HCT116 (cell line): Measurements from ENCODE around the gene IGSF6. TPM values are rescaled to one million over a fixed set of nuclear protein-coding genes. Genes with fewer than 3 reads are reported as not detected.
"Not testable (repeated sequence)": the region's sequence is repeated elsewhere in the genome, so short reads cannot be mapped to it uniquely, and the experiment has no call there.

Experiments
- ATAC-seq: fragments of 200-7000 bp; cut with Tn5 transposase; 2 replicates; pipeline ENCODE4 v1.9.1; 2020; ENCODE audit warnings: mild to moderate bottlenecking, moderate library complexity
- BruUV-seq: library from RNA; stranded (reverse); fragments of 400-500 nt; replicated peaks from 2 replicates; lab custom pipeline; 2021; lab: Mats Ljungman, UMichigan
- CTCF ChIA-PET: fragments of 300-600 bp; sonication (Branson Sonifier 250); formaldehyde crosslinking; loops from one replicate; lab custom pipeline; 2021; ENCODE audit warnings: antibody characterized with exemption; lab: Charles Lee
- POLR2A ChIA-PET: fragments of 300-600, 350-600 bp; sonication (Branson Sonifier 250); formaldehyde crosslinking; loops from one replicate; lab custom pipeline; 2021; ENCODE audit warnings: antibody characterized with exemption; lab: Charles Lee
- RAD21 ChIA-PET, 2 experiments: fragments of 300-600 bp; sonication (Branson Sonifier 250); formaldehyde crosslinking; loops; one replicate each; lab custom pipeline; 2023; ENCODE audit warnings: low total read pairs in 2 of 2; ENCODE audit not compliant: uncharacterized antibody in 2 of 2, unreplicated experiment in 2 of 2, low non-redundant PET in 1 of 2; lab: Charles Lee
- DNase-seq: peaks from one replicate; pipeline ENCODE4 v3.0.0-alpha.2; 2010; ENCODE audit warnings: low read depth, low spot score
- H2AFZ ChIP-seq: fragments of 200-600 bp; shearing (Covaris generic), sonication (generic); 2 replicates; pipeline ENCODE4 v1.6.1; 2017; ENCODE audit warnings: low read depth, mixed run types, mixed read lengths, antibody characterized with exemption, low read length; ENCODE audit not compliant: poor library complexity, severe bottlenecking
- H3K27ac ChIP-seq: 2 replicates; pipeline ENCODE4 v1.5.1; 2012; ENCODE audit warnings: low read depth, low read length
- H3K27me3 ChIP-seq: fragments of 200-600 bp; sonication (generic); 2 replicates; pipeline ENCODE4 v1.6.1; 2016; ENCODE audit warnings: mixed run types, low read length, mixed read lengths; ENCODE audit not compliant: insufficient read depth
- H3K36me3 ChIP-seq, 2 experiments: fragments of 200-500 bp in 1 of 2; fragments of 200-600 bp in 1 of 2; sonication (Bioruptor generic) in 1 of 2; sonication (generic) in 1 of 2; 2 replicates each; pipeline versions ENCODE4 v1.5.1 to v1.6.1; 2014 to 2016; ENCODE audit warnings: low read length in 2 of 2, inconsistent platforms in 1 of 2, mixed read lengths in 1 of 2, mixed run types in 1 of 2; ENCODE audit not compliant: insufficient read depth in 2 of 2, control insufficient read depth in 1 of 2
- H3K4me1 ChIP-seq, 2 experiments: fragments of 200-600 bp in 1 of 2; sonication (generic) in 1 of 2; 2 replicates each; pipeline versions ENCODE4 v1.5.1 to v1.6.1; 2012 to 2017; ENCODE audit warnings: low read length in 2 of 2, inconsistent platforms in 1 of 2, mild to moderate bottlenecking in 1 of 2, mixed read lengths in 1 of 2, mixed run types in 1 of 2, moderate library complexity in 1 of 2; ENCODE audit not compliant: insufficient read depth in 2 of 2, control insufficient read depth in 1 of 2
- H3K4me2 ChIP-seq: fragments of 200-600 bp; sonication (generic); 2 replicates; pipeline ENCODE4 v1.6.1; 2017; ENCODE audit warnings: mixed run types, low read length, mixed read lengths
- H3K4me3 ChIP-seq, 2 experiments: fragments of 200-600 bp in 1 of 2; sonication (generic) in 1 of 2; replicated peaks in 1 of 2; 2 replicates each; pipeline ENCODE4 v1.5.1; 2011 to 2016; ENCODE audit warnings: low read length in 2 of 2, control low read depth in 1 of 2, low read depth in 1 of 2, mild to moderate bottlenecking in 1 of 2, mixed read lengths in 1 of 2, mixed run types in 1 of 2
- H3K79me2 ChIP-seq: fragments of 200-600 bp; sonication (generic); 2 replicates; pipeline ENCODE4 v1.6.1; 2017; ENCODE audit warnings: mild to moderate bottlenecking, mixed run types, low read length, moderate library complexity, mixed read lengths; ENCODE audit not compliant: insufficient read depth
- H3K9ac ChIP-seq: fragments of 200-600 bp; sonication (generic); 2 replicates; pipeline ENCODE4 v1.6.1; 2016; ENCODE audit warnings: low read length, mixed read lengths
- H3K9me2 ChIP-seq: fragments of 200-600 bp; sonication (generic), shearing (Covaris generic); 2 replicates; pipeline ENCODE4 v1.6.1; 2017; ENCODE audit warnings: mixed run types, mild to moderate bottlenecking, moderate library complexity; ENCODE audit not compliant: insufficient read depth
- H3K9me3 ChIP-seq, 2 experiments: fragments of 200-500 bp in 1 of 2; fragments of 200-600 bp in 1 of 2; sonication (Bioruptor generic) in 1 of 2; sonication (generic) in 1 of 2; 2 replicates each; pipeline ENCODE4 v1.6.1; 2014 to 2017; ENCODE audit warnings: low read length in 2 of 2, mixed read lengths in 2 of 2, inconsistent platforms in 1 of 2, low read depth in 1 of 2, mild to moderate bottlenecking in 1 of 2, mixed run types in 1 of 2, moderate library complexity in 1 of 2; ENCODE audit not compliant: control insufficient read depth in 1 of 2, insufficient read depth in 1 of 2
- H4K20me1 ChIP-seq: fragments of 200-600 bp; sonication (generic), shearing (Covaris generic); 2 replicates; pipeline ENCODE4 v1.6.1; 2017; ENCODE audit warnings: mixed run types, mild to moderate bottlenecking, moderate library complexity; ENCODE audit not compliant: insufficient read depth
- CBX3 ChIP-seq: IDR thresholded peaks from 2 replicates; pipeline ENCODE4 v1.6.1; 2012; ENCODE audit warnings: low read depth
- EZH2phosphoT487 ChIP-seq: fragments of 200-600 bp; IDR thresholded peaks from 2 replicates; pipeline ENCODE4 v1.6.1; 2018; ENCODE audit warnings: antibody characterized with exemption, borderline replicate concordance
- POLR2A ChIP-seq: IDR thresholded peaks from 2 replicates; pipeline ENCODE4 v1.7.0; 2011; ENCODE audit warnings: borderline replicate concordance; ENCODE audit not compliant: insufficient read depth, insufficient read length; ENCODE audit errors: extremely low read depth
- POLR2AphosphoS5 ChIP-seq: IDR thresholded peaks from 2 replicates; pipeline ENCODE4 v1.6.1; 2011; ENCODE audit warnings: mild to moderate bottlenecking, low read depth, low read length, moderate library complexity
- REST ChIP-seq: IDR thresholded peaks from 2 replicates; pipeline ENCODE4 v1.6.1; 2012; ENCODE audit warnings: low read depth
- ZNF274 ChIP-seq: fragments of 200-500 bp; sonication (Bioruptor generic); IDR thresholded peaks from 2 replicates; pipeline ENCODE4 v1.6.1; 2014; ENCODE audit warnings: mild to moderate bottlenecking, low read depth, low read length, inconsistent platforms
- intact Hi-C: fragments of 100-400 bp; cut with micrococcal nuclease; formaldehyde crosslinking; loops from 2 replicates; pipeline ENCODE4 v1.10.0; 2022
- total RNA-seq: library from RNA; stranded (reverse); gene quantifications from one replicate; pipeline ENCODE4 v1.2.1, GENCODE V29; 2021; ENCODE audit not compliant: unreplicated experiment
- TF ChIP-seq, protein P1 (sequence below): IDR thresholded peaks from 2 replicates; pipeline ENCODE4 v1.6.1; 2011; ENCODE audit warnings: mild to moderate bottlenecking, low read length, moderate library complexity; ENCODE audit not compliant: insufficient replicate concordance; ENCODE audit errors: extremely low read depth

IGSF6 gene
- total RNA-seq, 1 experiment from 2014 or later: not detected

DNA sequence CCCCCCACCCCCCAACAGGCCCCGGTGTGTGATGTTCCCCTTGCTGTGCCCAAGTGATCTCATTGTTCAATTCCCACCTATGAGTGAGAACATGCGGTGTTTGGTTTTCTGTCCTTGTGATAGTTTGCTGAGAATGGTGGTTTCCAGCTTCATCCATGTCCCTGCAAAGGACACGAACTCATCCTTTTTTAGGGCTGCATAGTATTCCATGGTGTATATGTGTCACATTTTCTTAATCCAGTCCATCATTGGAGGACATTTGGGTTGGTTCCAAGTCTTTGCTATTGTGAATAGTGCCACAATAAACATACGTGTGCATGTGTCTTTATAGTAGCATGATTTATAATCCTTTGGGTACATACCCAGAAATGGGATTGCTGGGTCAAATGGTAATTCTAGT lies 38.6 kb upstream of the IGSF6 start:
- intact Hi-C loops: not testable (repeated sequence)

GRCh38 chr16:21689107-21689506 lies 36.7 kb upstream of the IGSF6 start:
- Histone ChIP-seq H3K9ac (no peak overlapping the region), H3K27me3 (no peaks in the 10 kb centered on the region), H3K4me2 (no peak overlapping the region), H3K27ac (no peak overlapping the region), H3K79me2 (no peaks in the 10 kb centered on the region), H4K20me1 (no peaks in the 10 kb centered on the region), H3K9me2 (no peaks in the 10 kb centered on the region), H3K4me3 (no peak overlapping the region), H2AFZ (no peak overlapping the region), H3K4me1 (no peaks in the 10 kb centered on the region), H3K36me3 (no peaks in the 10 kb centered on the region), H3K9me3 (no peaks in the 10 kb centered on the region)
- TF ChIP-seq POLR2AphosphoS5 (no peak), REST (no peak), ZNF274 (no peak), CBX3 (no peak), POLR2A (no peak), EZH2phosphoT487 (no peak)
- TF ChIP-seq, protein P1, sequence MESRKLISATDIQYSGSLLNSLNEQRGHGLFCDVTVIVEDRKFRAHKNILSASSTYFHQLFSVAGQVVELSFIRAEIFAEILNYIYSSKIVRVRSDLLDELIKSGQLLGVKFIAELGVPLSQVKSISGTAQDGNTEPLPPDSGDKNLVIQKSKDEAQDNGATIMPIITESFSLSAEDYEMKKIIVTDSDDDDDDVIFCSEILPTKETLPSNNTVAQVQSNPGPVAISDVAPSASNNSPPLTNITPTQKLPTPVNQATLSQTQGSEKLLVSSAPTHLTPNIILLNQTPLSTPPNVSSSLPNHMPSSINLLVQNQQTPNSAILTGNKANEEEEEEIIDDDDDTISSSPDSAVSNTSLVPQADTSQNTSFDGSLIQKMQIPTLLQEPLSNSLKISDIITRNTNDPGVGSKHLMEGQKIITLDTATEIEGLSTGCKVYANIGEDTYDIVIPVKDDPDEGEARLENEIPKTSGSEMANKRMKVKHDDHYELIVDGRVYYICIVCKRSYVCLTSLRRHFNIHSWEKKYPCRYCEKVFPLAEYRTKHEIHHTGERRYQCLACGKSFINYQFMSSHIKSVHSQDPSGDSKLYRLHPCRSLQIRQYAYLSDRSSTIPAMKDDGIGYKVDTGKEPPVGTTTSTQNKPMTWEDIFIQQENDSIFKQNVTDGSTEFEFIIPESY: no peak
- ChIA-PET CTCF (no interaction called here), RAD21 (no interaction called here), POLR2A (no interaction called here)
- intact Hi-C loops: no loop called here
- no TSS peak for BruUV-seq
- no peak for DNase-seq
- ATAC-seq: no peak

More for the DNA sequence above, 38.6 kb upstream of the IGSF6 start:
- H3K9me2 ChIP-seq, BruUV-seq, H2AFZ ChIP-seq, H3K36me3 ChIP-seq, H3K4me3 ChIP-seq, RAD21 ChIA-PET, CTCF ChIA-PET, H3K4me1 ChIP-seq, ATAC-seq, DNase-seq, H3K27ac ChIP-seq, H3K9me3 ChIP-seq, H3K27me3 ChIP-seq, H4K20me1 ChIP-seq, H3K4me2 ChIP-seq, H3K9ac ChIP-seq, H3K79me2 ChIP-seq, POLR2A ChIA-PET: not testable (repeated sequence)
